Trophoblast cell (in vitro differentiated cells and primary cell): ENCODE results near the gene USB1.

Experiments used
- DNase-seq, 2 donors: peaks; one replicate each; pipeline ENCODE4 v3.0.0-alpha.2; 2016
- H2AFZ ChIP-seq: 2 replicates; pipeline ENCODE4 v1.6.1; 2013; ENCODE audit warnings: low read length, moderate library complexity, mild to moderate bottlenecking; ENCODE audit not compliant: insufficient read depth, poor library complexity
- H2AK5ac ChIP-seq: 2 replicates; pipeline ENCODE4 v1.6.1; 2013; ENCODE audit warnings: mild to moderate bottlenecking, low read length
- H2BK120ac ChIP-seq: 2 replicates; pipeline ENCODE4 v1.6.1; 2013; ENCODE audit warnings: low read length, mild to moderate bottlenecking, moderate library complexity; ENCODE audit not compliant: insufficient read depth, poor library complexity
- H2BK12ac ChIP-seq: 2 replicates; pipeline ENCODE4 v1.6.1; 2013; ENCODE audit warnings: mild to moderate bottlenecking, low read length, moderate library complexity
- H2BK5ac ChIP-seq: 2 replicates; pipeline ENCODE4 v1.6.1; 2013; ENCODE audit warnings: low read length, low read depth, moderate library complexity, mild to moderate bottlenecking; ENCODE audit not compliant: poor library complexity
- H3K14ac ChIP-seq: 2 replicates; pipeline ENCODE4 v1.6.1; 2013; ENCODE audit warnings: mild to moderate bottlenecking, low read length
- H3K18ac ChIP-seq: 2 replicates; pipeline ENCODE4 v1.6.1; 2013; ENCODE audit warnings: mild to moderate bottlenecking, low read length
- H3K23ac ChIP-seq: 2 replicates; pipeline ENCODE4 v1.6.1; 2013; ENCODE audit warnings: low read length
- H3K27ac ChIP-seq: 2 replicates; pipeline ENCODE4 v1.5.1; 2013; ENCODE audit warnings: low read depth, mild to moderate bottlenecking, inconsistent platforms, low read length, moderate library complexity
- H3K27me3 ChIP-seq: 2 replicates; pipeline ENCODE4 v1.6.1; 2013; ENCODE audit warnings: inconsistent platforms, mild to moderate bottlenecking, low read length, moderate library complexity; ENCODE audit not compliant: insufficient read depth
- H3K36me3 ChIP-seq, 2 experiments: 1 replicate in 1 of 2; 2 replicates in 1 of 2; pipeline ENCODE4 v1.6.1; 2013; ENCODE audit warnings: low read length in 2 of 2, mild to moderate bottlenecking in 2 of 2, moderate library complexity in 1 of 2; ENCODE audit not compliant: insufficient read depth in 2 of 2, control insufficient read depth in 1 of 2
- H3K4ac ChIP-seq: 2 replicates; pipeline ENCODE4 v1.6.1; 2013; ENCODE audit warnings: low read depth, mild to moderate bottlenecking, low read length, moderate library complexity
- H3K4me1 ChIP-seq, 2 experiments: 1 replicate in 1 of 2; 2 replicates in 1 of 2; pipeline ENCODE4 v1.6.1; 2013; ENCODE audit warnings: low read length in 2 of 2, mild to moderate bottlenecking in 2 of 2, moderate library complexity in 1 of 2; ENCODE audit not compliant: insufficient read depth in 2 of 2, control insufficient read depth in 1 of 2
- H3K4me2 ChIP-seq: 2 replicates; pipeline ENCODE4 v1.6.1; 2013; ENCODE audit warnings: inconsistent platforms, mild to moderate bottlenecking, low read length, moderate library complexity
- H3K4me3 ChIP-seq: 2 replicates; pipeline ENCODE4 v1.5.1; 2013; ENCODE audit warnings: mild to moderate bottlenecking, low read depth, low read length, inconsistent platforms
- H3K79me1 ChIP-seq: one replicate; pipeline ENCODE4 v1.6.1; 2013; ENCODE audit warnings: low read length
- H3K79me2 ChIP-seq: 2 replicates; pipeline ENCODE4 v1.6.1; 2013; ENCODE audit warnings: low read length, mild to moderate bottlenecking; ENCODE audit not compliant: control insufficient read depth, insufficient read depth, poor library complexity
- H3K9ac ChIP-seq: 2 replicates; pipeline ENCODE4 v1.6.1; 2013; ENCODE audit warnings: mild to moderate bottlenecking, low read length
- H3K9me3 ChIP-seq: 2 replicates; pipeline ENCODE4 v1.6.1; 2013; ENCODE audit warnings: low read depth, mild to moderate bottlenecking, control low read depth, inconsistent platforms, low read length; ENCODE audit not compliant: insufficient read depth
- H4K12ac ChIP-seq: 2 replicates; pipeline ENCODE4 v1.6.1; 2013; ENCODE audit warnings: low read depth, mild to moderate bottlenecking, low read length, moderate library complexity
- H4K8ac ChIP-seq: 2 replicates; pipeline ENCODE4 v1.6.1; 2013; ENCODE audit warnings: low read depth, mild to moderate bottlenecking, low read length, moderate library complexity
- H4K91ac ChIP-seq: one replicate; pipeline ENCODE4 v1.6.1; 2013; ENCODE audit warnings: low read depth, mild to moderate bottlenecking, low read length, moderate library complexity
- WGBS: extraction: QIAGEN DNeasy Blood & Tissue Kit; methylation state at CpG from one replicate; pipeline ENCODE4 v1.1.7; 2013; ENCODE audit warnings: missing lambda C conversion rate; ENCODE audit not compliant: insufficient read length, insufficient coverage; ENCODE audit errors: extremely low coverage; 5-methylcytosine and 5-hydroxymethylcytosine counted together

The USB1 gene

GRCh38 chr16:58026139-58026704, 25.0 kb downstream of the USB1 start:
- peak overlapping the region; percentile 77 for H3K4me3 ChIP-seq
- H3K36me3 ChIP-seq, result no peaks in the 10 kb centered on the region
- peak overlapping the region; percentile 37 for H2BK120ac ChIP-seq
- H2AFZ ChIP-seq, result peak overlapping the region; percentile 66
- H4K12ac ChIP-seq, result no peak overlapping the region
- no peak overlapping the region for H2AK5ac ChIP-seq
- H3K79me1 ChIP-seq, result peaks cover 19% of the 10 kb centered on the region
- WGBS, result no CpG with 5 or more reads among the region's 65 CpGs
- peak overlapping the region; percentile 12 for H4K8ac ChIP-seq
- H2BK12ac ChIP-seq, result peak overlapping the region; percentile 17
- peaks cover 7% of the 10 kb centered on the region for H3K79me2 ChIP-seq
- H3K4ac ChIP-seq, result peak overlapping the region; percentile 38
- H2BK5ac ChIP-seq, result peak overlapping the region; percentile 10
- H3K14ac ChIP-seq, result peak overlapping the region; percentile 30
- peak overlapping the region; percentile 0 for H3K9ac ChIP-seq
- peaks cover 26 to 37% of the 10 kb centered on the region in 2 experiments for H3K4me1 ChIP-seq
- peak overlapping the region; percentile 45 for H4K91ac ChIP-seq
- H3K18ac ChIP-seq, result peak overlapping the region; percentile 52
- no peaks in the 10 kb centered on the region for H3K9me3 ChIP-seq
- no peaks in the 10 kb centered on the region for H3K27me3 ChIP-seq
- H3K4me2 ChIP-seq, result peak overlapping the region; percentile 67
- no peak overlapping the region for H3K23ac ChIP-seq
- H3K27ac ChIP-seq, result no peak overlapping the region
- peak; percentile 44 to 61 for DNase-seq

GRCh38 chr16:58026705-58027160, 25.5 kb downstream of the USB1 start:
- Histone ChIP-seq H2AFZ (peak overlapping the region; percentile 66), H3K23ac (no peak overlapping the region), H4K8ac (no peak overlapping the region), H3K79me1 (peaks cover 19% of the 10 kb centered on the region), H3K79me2 (peaks cover 7% of the 10 kb centered on the region), H4K12ac (no peak overlapping the region), H3K14ac (peak overlapping the region; percentile 6), H3K4me1 (peaks cover 30 to 39% of the 10 kb centered on the region in 2 experiments), H2BK5ac (no peak overlapping the region), H2BK120ac (no peak overlapping the region), H3K4me2 (peak overlapping the region; percentile 67), H3K4ac (no peak overlapping the region), H3K27ac (no peak overlapping the region), H4K91ac (peak overlapping the region; percentile 68), H3K4me3 (peak overlapping the region; percentile 77), H3K9me3 (no peaks in the 10 kb centered on the region), H3K9ac (no peak overlapping the region), H3K27me3 (no peaks in the 10 kb centered on the region), H3K36me3 (no peaks in the 10 kb centered on the region), H2BK12ac (no peak overlapping the region), H2AK5ac (no peak overlapping the region), H3K18ac (peak overlapping the region; percentile 52)
- DNase-seq, result no peak
- WGBS, result no CpG with 5 or more reads among the region's 38 CpGs

- peak overlapping the region; percentile 77 for H3K4me3 ChIP-seq
- peaks cover 35 to 39% of the 10 kb centered on the region in 2 experiments for H3K4me1 ChIP-seq
- H3K79me2 ChIP-seq, result peaks cover 7% of the 10 kb centered on the region
- no peak overlapping the region for H2AK5ac ChIP-seq
- no peak overlapping the region for H2BK12ac ChIP-seq
- H3K18ac ChIP-seq, result peak overlapping the region; percentile 38
- whole genome bisulfite sequencing, result no CpG with 5 or more reads among the region's 43 CpGs
- peak overlapping the region; percentile 6 for H3K14ac ChIP-seq
- H2BK120ac ChIP-seq, result peak overlapping the region; percentile 27
- H2AFZ ChIP-seq, result peak overlapping the region; percentile 10
- H3K4me2 ChIP-seq, result peak overlapping the region; percentile 67
- H4K8ac ChIP-seq, result peak overlapping the region; percentile 36
- DNase-seq, result peak; percentile 52 to 68
- H4K91ac ChIP-seq, result peak overlapping the region; percentile 68
- peak overlapping the region; percentile 12 for H3K4ac ChIP-seq
- H4K12ac ChIP-seq, result no peak overlapping the region
- no peak overlapping the region for H2BK5ac ChIP-seq
- peaks cover 19% of the 10 kb centered on the region for H3K79me1 ChIP-seq
- no peaks in the 10 kb centered on the region for H3K36me3 ChIP-seq
- no peaks in the 10 kb centered on the region for H3K9me3 ChIP-seq
- H3K27me3 ChIP-seq, result no peaks in the 10 kb centered on the region
- no peak overlapping the region for H3K23ac ChIP-seq
- H3K9ac ChIP-seq, result no peak overlapping the region
- H3K27ac ChIP-seq, result no peak overlapping the region
Observed at GRCh38 chr16:58027161-58027915, 26.1 kb downstream of the USB1 start.

- Histone ChIP-seq H2AK5ac (peak overlapping the region; percentile 10), H3K14ac (peak overlapping the region; percentile 26), H2BK120ac (no peak overlapping the region), H3K27ac (no peak overlapping the region), H3K18ac (peak overlapping the region; percentile 50), H3K4me2 (peak overlapping the region; percentile 40), H2AFZ (no peak overlapping the region), H3K9me3 (no peaks in the 10 kb centered on the region), H2BK12ac (peak overlapping the region; percentile 19), H3K79me2 (peaks cover 7% of the 10 kb centered on the region), H3K4ac (peak overlapping the region; percentile 29), H3K23ac (no peak overlapping the region), H3K36me3 (no peaks in the 10 kb centered on the region), H3K79me1 (peaks cover 19% of the 10 kb centered on the region), H4K91ac (no peak overlapping the region), H3K9ac (no peak overlapping the region), H3K27me3 (no peaks in the 10 kb centered on the region), H3K4me1 (peaks cover 40 to 42% of the 10 kb centered on the region in 2 experiments), H4K12ac (no peak overlapping the region), H3K4me3 (no peak overlapping the region), H2BK5ac (no peak overlapping the region), H4K8ac (no peak overlapping the region)
- DNase-seq, result no peak
- no CpG with 5 or more reads among the region's 8 CpGs for WGBS
Observed at GRCh38 chr16:58027916-58028455, 26.8 kb downstream of the USB1 start.
